Pancreas (tissue), 10 donors: ENCODE measurements around the gene EXD2. TPM values are rescaled to one million over a fixed set of nuclear protein-coding genes. Genes with fewer than 3 reads are reported as not detected.

Source experiments
- ATAC-seq, 4 donors: fragments of 200-7000 bp; cut with Tn5 transposase; one replicate each; pipeline versions ENCODE4 v1.8.0 to v1.9.1; 2020; ENCODE audit warnings: mild to moderate bottlenecking in 4 of 4, moderate library complexity in 4 of 4
- DNase-seq, 6 donors: peaks; one replicate each; pipeline ENCODE4 v3.0.0-alpha.2; 2020
- FAIRE-seq: peaks from 2 replicates; lab custom pipeline; 2012; peaks lifted over from hg19 to GRCh38; lab: Jason Lieb, UNC
- H3K27ac ChIP-seq, 4 donors: fragments of 200-600 bp; sonication (generic); 1 replicate in 3 of 4; 2 replicates in 1 of 4; pipeline versions ENCODE4 v1.5.0 to v1.8.0; 2020
- H3K27me3 ChIP-seq, 4 donors: fragments of 200-600 bp; one replicate each; pipeline ENCODE4 v1.8.0; 2021
- H3K36me3 ChIP-seq, 3 donors: fragments of 200-600 bp; sonication (generic) in 1 of 3; one replicate each; pipeline versions ENCODE4 v1.5.0 to v1.8.0; 2020 to 2021
- H3K4me1 ChIP-seq, 3 donors: fragments of 200-600 bp; one replicate each; pipeline ENCODE4 v1.8.0; 2021
- H3K4me3 ChIP-seq, 4 donors: fragments of 200-600 bp; sonication (generic) in 2 of 4; one replicate each; pipeline versions ENCODE4 v1.5.0 to v1.8.0; 2020 to 2021
- H3K9me3 ChIP-seq, 4 donors: fragments of 200-600 bp; one replicate each; pipeline ENCODE4 v1.8.0; 2021
- WGBS, 2 donors: extraction: QIAGEN DNeasy Blood & Tissue Kit; methylation state at CpG; one replicate each; pipeline ENCODE4 v1.1.7; 2013; 5-methylcytosine and 5-hydroxymethylcytosine counted together
- intact Hi-C, 3 donors: fragments of 100-400 bp; cut with DNase I; formaldehyde crosslinking; loops; one replicate each; pipeline versions ENCODE4 v1.11.1 to v1.14.2; 2022
- polyA plus RNA-seq, 2 donors: library from polyadenylated mRNA; stranded (reverse); fragments of 200-250 nt; gene quantifications; one replicate each; pipeline ENCODE4 v1.2.3, GENCODE V29; 2013
- total RNA-seq, 6 donors: library from RNA; stranded (reverse); fragmentation: NEBNext Ultra II Directional in 4 of 6; extraction: Animal tissue kit (Norgen Biotek cat#: 25700) in 4 of 6; gene quantifications; one replicate each; pipeline versions ENCODE4 v1.2.1 to v1.2.4, GENCODE V29; 2021 to 2023
- TF ChIP-seq, protein P1 (sequence below), 4 donors: fragments of 200-600 bp; sonication (generic) in 3 of 4; IDR thresholded peaks; one replicate each; pipeline versions ENCODE4 v1.5.0 to v1.8.0; 2021; ENCODE audit warnings: antibody characterized with exemption in 4 of 4
- donor health status: healthy with polysubstance abuse.
- donor health status: DM: no; HTN: no; CAD: no; lungs with moderate emphysema.
- donor health status: DM: no; HTN: no; CAD: no.
- donor health status: control.
- donor health status: control.
- donor health status: Bipolar disorder and iron deficiency.
- donor health status: DM: yes; HTN: yes; CAD: no.
- donor health status: DM: no; HTN: no; CAD: no.
- donor health status: DM: no; HTN: no; CAD: no.
- donor health status: DM: yes; HTN: yes; CAD: no.

Gene EXD2, protein sequence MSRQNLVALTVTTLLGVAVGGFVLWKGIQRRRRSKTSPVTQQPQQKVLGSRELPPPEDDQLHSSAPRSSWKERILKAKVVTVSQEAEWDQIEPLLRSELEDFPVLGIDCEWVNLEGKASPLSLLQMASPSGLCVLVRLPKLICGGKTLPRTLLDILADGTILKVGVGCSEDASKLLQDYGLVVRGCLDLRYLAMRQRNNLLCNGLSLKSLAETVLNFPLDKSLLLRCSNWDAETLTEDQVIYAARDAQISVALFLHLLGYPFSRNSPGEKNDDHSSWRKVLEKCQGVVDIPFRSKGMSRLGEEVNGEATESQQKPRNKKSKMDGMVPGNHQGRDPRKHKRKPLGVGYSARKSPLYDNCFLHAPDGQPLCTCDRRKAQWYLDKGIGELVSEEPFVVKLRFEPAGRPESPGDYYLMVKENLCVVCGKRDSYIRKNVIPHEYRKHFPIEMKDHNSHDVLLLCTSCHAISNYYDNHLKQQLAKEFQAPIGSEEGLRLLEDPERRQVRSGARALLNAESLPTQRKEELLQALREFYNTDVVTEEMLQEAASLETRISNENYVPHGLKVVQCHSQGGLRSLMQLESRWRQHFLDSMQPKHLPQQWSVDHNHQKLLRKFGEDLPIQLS
- total RNA-seq (10 to 100 TPM; 16.4 to 24.5 (median 19.9) TPM), polyA plus RNA-seq (10 to 100 TPM in 1 of 2 donors, 1 to 10 TPM in 1; 9.5 to 14.2 TPM)

GRCh38 chr14:69191340-69192111, at the start of gene EXD2:
Gene EXD2 (plus strand): TSS chr14:69191498. CDS start chr14:69209471, 17,973 bp downstream.
- FAIRE-seq (no peak), DNase-seq (peak; percentile 90 to 97 (median 93)), ATAC-seq (peak; percentile 97 to 99 (median 98))
- peak within 1 kb of the TSS; percentile 50 to 85 (median 72) for H3K4me3 ChIP-seq
- no peaks in the 10 kb centered on the region for H3K9me3 ChIP-seq
- WGBS, 2 donors = 0 to 1% methylated on average over 50 to 58 of the region's 58 CpGs
- TF ChIP-seq, protein P1, sequence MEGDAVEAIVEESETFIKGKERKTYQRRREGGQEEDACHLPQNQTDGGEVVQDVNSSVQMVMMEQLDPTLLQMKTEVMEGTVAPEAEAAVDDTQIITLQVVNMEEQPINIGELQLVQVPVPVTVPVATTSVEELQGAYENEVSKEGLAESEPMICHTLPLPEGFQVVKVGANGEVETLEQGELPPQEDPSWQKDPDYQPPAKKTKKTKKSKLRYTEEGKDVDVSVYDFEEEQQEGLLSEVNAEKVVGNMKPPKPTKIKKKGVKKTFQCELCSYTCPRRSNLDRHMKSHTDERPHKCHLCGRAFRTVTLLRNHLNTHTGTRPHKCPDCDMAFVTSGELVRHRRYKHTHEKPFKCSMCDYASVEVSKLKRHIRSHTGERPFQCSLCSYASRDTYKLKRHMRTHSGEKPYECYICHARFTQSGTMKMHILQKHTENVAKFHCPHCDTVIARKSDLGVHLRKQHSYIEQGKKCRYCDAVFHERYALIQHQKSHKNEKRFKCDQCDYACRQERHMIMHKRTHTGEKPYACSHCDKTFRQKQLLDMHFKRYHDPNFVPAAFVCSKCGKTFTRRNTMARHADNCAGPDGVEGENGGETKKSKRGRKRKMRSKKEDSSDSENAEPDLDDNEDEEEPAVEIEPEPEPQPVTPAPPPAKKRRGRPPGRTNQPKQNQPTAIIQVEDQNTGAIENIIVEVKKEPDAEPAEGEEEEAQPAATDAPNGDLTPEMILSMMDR (IDR thresholded peaks at IDR 0.05) = no peak
- peaks cover 0 to 5% (median 0%) of the 10 kb centered on the region in 3 donors for H3K4me1 ChIP-seq
- no peaks in the 10 kb centered on the region for H3K36me3 ChIP-seq
- H3K27me3 ChIP-seq = no peaks in the 10 kb centered on the region
- intact Hi-C loops = no loop called here
- peak within 1 kb of the TSS; percentile 90 to 94 (median 92) for H3K27ac ChIP-seq

DNA sequence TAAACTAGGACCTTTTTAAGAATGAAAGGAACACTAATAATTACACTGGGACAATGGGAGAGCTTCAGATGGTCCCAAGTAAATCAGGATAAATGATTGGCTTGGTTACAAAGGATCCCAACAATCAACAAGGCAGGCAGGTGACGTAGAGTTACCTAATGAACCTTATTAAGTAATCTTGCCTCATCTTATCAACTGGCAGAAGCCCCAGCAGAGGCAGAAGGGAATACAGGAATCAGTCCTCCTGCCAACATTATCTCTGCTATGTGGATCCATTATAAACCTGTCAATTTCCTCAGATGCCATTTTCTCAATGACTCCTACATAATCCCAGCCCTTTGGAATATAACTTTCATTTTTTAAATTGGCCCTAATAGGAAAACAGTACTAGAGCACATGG, 49.7 kb upstream of the EXD2 start:
- Histone ChIP-seq H3K27me3 (no peaks in the 10 kb centered on the region), H3K4me1 (peaks cover 0 to 12% (median 11%) of the 10 kb centered on the region in 3 donors), H3K27ac (no peak overlapping the region), H3K9me3 (no peaks in the 10 kb centered on the region), H3K36me3 (no peaks in the 10 kb centered on the region), H3K4me3 (no peak overlapping the region)
- no peak for ATAC-seq
- FAIRE-seq = no peak
- DNase-seq = no peak
- intact Hi-C loops = no loop called here
- WGBS, 2 donors = 41 to 43% methylated on average over 1 of the region's 1 CpG
- TF ChIP-seq, protein P1 (IDR thresholded peaks at IDR 0.05) = no peak

GRCh38 chr14:69142101-69142500, 49.2 kb upstream of the EXD2 start:
- no peaks in the 10 kb centered on the region for H3K27me3 ChIP-seq
- ATAC-seq = no peak
- H3K27ac ChIP-seq = no peak overlapping the region
- 91 to 92% methylated on average over 5 of the region's 5 CpGs for WGBS, 2 donors
- intact Hi-C loops = no loop called here
- no peak overlapping the region for H3K4me3 ChIP-seq
- TF ChIP-seq, protein P1 (IDR thresholded peaks at IDR 0.05) = no peak
- H3K4me1 ChIP-seq = peaks cover 0 to 17% (median 14%) of the 10 kb centered on the region in 3 donors
- H3K9me3 ChIP-seq = no peaks in the 10 kb centered on the region
- H3K36me3 ChIP-seq = no peaks in the 10 kb centered on the region
- DNase-seq = no peak
- FAIRE-seq = no peak

- no peaks in the 10 kb centered on the region for H3K9me3 ChIP-seq
- peaks cover 13 to 42% (median 38%) of the 10 kb centered on the region in 3 donors for H3K4me1 ChIP-seq
- H3K4me3 ChIP-seq = no peak overlapping the region
- H3K27me3 ChIP-seq = no peaks in the 10 kb centered on the region
- WGBS, 2 donors = 10 to 13% methylated on average over 2 of the region's 2 CpGs
- intact Hi-C loops = no loop called here
- peak overlapping the region in 1 of 4 donors; percentile 39 for H3K27ac ChIP-seq
- no peaks in the 10 kb centered on the region for H3K36me3 ChIP-seq
- TF ChIP-seq, protein P1 (IDR thresholded peaks at IDR 0.05) = no peak
- no peak for DNase-seq
- no peak for FAIRE-seq
- no peak for ATAC-seq
These were observed 41.6 kb upstream of the EXD2 start for GRCh38 chr14:69149461-69150244.
